HG02759 (cell line): ENCODE results near the gene LCOR.
"Not testable (repeated sequence)": the region's sequence is repeated elsewhere in the genome, so short reads cannot be mapped to it uniquely, and the experiment has no call there.

ENCODE experiments used
- ATAC-seq: cut with Tn5 transposase; IDR thresholded peaks from one replicate; pipeline ENCODE4 v1.9.1; 2021; ENCODE audit warnings: mild to moderate bottlenecking, moderate library complexity; ENCODE audit not compliant: unreplicated experiment

LCOR gene

GRCh38 chr10:96831867-96832720 is at the start of gene LCOR:
TSS of gene LCOR (plus strand) at chr10:96832298. CDS start at chr10:96949058, 116,760 bp downstream.
- peak; percentile 69 for ATAC-seq

GRCh38 chr10:96784253-96784652 is 47.8 kb upstream of the LCOR start:
- ATAC-seq, result no peak

- ATAC-seq, result peak; percentile 82
These were observed 42.5 kb upstream of the LCOR start for GRCh38 chr10:96789571-96790108.

DNA sequence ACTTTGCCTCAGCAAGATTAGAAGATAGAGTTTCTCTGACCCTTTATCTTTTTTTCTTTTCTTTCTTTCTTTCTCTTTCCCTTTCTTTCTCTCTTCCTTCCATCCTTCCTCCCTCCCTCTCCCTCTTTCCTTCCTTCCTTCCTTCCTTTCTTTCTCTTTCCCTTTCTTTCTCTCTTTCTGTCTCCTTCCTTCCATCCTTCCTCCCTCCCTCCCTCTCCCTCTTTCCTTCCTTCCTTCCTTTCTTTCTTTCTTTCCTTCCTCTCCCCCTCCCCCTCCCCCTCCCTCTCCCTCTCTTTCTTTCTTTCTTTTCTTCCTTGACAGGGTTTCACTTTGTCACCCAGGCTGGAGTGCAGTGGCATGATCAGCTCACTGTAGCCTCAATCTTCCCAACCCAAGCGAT is 40.2 kb upstream of the LCOR start:
- ATAC-seq, result no peak

DNA sequence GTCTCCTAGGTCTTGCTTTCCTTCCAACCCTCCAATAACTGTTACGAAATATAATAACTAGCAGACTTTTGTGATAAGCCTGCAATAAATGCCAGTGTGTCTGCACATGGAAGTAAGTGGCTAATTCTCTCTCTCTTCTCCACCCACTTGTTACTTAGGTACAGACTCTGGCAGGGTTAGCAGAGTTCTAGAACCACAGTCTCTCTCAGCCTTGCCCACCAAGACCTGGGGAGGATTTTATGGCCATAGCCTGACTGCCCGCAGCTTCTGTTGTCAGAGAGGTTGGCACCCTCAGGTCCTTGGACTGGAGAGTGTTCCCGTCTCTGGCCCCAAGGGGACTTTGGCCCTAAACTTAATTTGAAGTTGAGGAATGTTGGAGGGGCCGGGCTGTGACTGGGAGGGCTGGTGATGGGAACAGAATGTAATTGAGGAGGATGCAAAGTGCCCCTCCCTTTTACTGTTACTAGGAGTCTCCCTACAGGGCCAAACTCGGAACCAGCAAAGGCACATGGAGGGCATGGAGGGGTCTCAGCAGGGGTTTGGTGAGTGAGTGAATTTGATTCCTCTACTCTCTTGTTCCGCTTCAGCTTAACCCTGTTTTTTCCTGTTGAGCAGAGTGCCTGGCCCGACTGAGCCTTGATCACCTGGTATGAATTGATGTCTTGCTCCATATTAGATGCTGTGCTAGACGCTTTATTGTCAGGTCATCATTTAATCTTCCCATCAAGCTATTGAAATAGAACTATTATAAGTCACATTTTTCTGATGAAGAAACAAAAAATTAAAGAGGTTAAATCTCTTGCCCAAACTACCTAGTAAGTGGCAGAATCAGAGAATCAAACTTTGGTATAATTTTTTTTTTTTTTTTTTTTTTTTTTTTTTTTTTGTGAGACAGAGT is 37.0 kb upstream of the LCOR start:
- ATAC-seq, result no peak

DNA sequence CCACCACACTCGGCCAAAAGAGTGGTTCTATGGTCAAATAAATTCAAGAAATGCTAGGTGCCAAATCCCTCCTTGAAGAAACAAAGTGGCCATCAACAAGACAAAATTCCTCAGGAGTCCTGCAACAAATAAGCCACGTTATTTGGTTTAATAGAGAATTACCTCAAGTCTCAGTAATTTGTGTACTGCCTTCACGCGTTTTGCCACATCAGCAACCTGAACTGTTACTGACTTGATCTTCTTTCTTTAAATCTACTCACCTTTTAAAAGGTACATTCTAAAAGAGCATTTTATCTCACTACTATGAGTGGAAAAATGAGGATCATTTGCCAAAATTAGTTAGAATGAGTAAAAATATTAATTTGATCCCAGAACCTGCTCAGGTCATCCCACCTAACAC is 34.6 kb upstream of the LCOR start:
- no peak for ATAC-seq

DNA sequence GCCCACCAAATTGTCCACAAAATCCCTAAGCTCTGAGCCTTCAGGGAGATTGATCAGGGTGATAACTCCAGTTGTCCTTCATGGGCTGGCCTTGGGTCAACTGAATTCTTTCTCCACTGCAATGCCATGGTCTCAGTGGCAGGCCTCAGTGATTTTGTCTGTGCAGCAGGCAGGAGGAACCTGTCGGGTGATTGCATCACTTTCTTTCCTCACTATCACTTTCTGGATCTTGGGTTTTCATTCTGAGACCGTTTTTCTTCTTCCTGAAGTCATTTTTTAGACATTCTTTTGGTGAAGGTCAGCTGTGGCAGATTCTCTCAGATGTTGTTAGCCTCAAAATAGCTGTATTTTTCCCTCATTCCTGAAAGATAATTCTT is 28.8 kb upstream of the LCOR start:
- ATAC-seq, result no peak

- no peak for ATAC-seq
These were observed 17.8 kb upstream of the LCOR start for GRCh38 chr10:96814264-96814663.

DNA sequence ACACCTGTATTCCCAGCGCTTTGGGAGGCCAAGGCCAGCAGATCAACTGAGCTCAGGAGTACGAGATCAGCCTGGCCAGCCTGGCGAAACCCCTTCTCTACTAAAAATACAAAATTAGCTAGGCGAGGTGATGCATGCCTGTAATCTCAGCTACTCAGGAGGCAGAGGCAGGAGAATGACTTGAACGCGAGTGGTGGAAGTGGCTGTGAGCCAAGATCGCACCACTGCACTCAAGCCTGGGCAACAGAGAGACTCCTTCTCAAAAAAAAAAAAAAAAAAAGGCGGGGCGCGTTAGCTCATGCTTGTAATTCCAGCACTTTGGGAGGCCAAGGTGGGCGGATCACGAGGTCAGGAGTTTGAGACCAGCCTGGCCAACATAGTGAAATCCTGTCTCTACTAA is 13.1 kb upstream of the LCOR start:
- ATAC-seq, result not testable (repeated sequence)

DNA sequence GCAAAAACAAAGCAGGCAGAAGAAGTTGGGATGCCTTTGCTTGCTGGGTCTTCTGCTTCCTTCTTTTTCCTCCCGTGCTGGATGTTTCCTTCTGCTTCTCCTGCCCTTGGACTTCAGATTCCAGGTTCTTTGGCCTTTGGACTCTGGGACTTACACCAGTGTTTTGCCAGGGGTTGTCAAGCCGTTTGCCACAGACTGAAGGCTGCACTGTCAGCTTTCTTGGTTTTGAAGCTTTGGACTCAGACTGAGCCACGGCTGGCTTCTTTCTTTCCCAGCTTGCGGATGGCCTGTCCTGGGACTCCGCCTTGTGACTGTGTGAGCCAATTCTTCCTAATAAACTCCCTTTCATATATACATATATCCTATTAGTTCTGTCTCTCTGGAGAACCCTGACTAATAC is 11.3 kb upstream of the LCOR start:
- ATAC-seq, result no peak

- no peak for ATAC-seq
These were observed 5.7 kb upstream of the LCOR start for GRCh38 chr10:96826438-96826837.

DNA sequence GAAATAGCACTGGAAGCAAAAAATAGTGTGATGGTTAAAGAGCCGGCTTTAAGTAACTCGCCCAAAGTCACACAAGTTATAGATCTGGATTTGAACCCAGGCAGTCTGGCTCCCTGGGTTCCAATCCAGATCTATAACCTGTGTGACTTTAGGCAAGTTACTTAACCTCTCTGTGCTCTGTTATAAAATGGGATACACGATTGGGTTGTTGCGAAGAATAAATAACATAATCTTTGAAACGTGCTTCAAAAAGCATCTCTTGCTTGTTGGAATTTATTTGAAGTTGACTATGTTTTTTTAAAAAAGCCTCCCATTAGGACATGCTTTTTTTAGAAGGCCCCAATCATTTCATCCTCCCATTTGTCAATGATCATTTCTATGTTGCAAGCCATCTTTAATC is 3.5 kb upstream of the LCOR start:
- no peak for ATAC-seq

DNA sequence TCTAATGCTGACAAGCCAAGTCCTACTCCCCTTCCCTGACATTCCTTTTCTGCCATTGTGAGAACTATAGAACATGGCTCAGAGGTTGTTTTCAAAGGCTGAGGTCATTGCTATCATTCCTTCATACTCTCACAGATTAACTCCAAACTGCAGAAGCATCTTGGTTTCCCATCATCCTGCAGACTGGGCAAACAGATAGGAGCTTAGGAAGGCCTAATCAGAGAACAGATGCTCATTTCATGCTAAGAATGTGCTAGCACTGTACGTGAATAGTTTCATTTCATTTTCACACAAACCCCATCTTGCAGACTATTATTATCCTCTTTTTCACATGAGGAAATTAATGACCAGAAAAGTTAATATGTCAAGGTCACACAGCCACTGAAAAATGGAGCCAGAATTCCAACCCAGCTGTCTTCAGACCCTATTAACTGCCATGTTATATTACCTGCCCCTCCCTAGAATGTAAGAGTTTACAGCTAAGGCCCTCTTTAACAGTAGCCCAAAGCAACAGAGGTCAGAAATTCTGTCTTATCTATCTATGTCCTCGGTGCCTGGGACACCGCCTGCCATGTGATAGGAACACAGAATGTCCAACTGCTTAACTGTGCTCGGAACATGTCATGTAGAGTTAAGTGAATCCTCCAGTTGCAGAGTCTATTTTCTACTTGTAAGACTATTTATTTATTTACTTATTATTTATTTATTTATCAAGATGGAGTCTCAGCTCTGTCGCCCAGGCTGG is 2.9 kb upstream of the LCOR start:
- no peak for ATAC-seq

DNA sequence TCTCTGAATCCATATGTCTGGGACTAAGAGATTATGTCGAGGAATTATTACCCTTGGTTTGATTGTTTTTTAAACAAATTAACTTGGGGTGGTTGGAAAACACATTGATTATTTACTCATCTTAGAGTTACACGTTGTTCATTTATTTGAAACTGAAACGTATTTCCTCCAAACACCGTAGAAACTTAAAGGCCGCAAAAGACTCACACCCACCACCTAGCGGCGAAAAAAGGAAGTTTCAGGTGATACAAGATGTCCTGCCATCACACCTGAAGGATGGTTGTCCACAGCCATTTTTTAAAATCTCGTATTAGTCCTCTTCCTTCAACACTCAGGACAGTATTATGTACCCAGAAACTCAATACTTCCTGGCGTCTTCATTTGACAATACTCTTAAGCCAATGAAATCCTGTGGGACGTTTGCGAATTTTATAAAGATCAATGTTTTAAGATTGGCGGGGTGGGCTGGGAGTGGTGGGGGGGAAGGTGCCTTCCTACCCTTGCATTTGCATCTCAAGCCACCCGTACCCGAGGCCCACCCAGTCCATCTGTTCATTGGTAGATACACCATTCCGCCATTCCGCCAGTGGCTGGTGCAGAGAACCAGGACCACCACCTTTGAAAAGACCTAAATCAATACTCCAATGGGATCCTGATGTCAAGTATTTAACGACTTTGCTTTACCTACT is 1.4 kb upstream of the LCOR start:
- no peak for ATAC-seq

GRCh38 chr10:96831200-96831866 is 765 bp upstream of the LCOR start:
- no peak for ATAC-seq

- peak; percentile 62 for ATAC-seq
These were observed 672 bp downstream of the LCOR start for GRCh38 chr10:96832721-96833219.

DNA sequence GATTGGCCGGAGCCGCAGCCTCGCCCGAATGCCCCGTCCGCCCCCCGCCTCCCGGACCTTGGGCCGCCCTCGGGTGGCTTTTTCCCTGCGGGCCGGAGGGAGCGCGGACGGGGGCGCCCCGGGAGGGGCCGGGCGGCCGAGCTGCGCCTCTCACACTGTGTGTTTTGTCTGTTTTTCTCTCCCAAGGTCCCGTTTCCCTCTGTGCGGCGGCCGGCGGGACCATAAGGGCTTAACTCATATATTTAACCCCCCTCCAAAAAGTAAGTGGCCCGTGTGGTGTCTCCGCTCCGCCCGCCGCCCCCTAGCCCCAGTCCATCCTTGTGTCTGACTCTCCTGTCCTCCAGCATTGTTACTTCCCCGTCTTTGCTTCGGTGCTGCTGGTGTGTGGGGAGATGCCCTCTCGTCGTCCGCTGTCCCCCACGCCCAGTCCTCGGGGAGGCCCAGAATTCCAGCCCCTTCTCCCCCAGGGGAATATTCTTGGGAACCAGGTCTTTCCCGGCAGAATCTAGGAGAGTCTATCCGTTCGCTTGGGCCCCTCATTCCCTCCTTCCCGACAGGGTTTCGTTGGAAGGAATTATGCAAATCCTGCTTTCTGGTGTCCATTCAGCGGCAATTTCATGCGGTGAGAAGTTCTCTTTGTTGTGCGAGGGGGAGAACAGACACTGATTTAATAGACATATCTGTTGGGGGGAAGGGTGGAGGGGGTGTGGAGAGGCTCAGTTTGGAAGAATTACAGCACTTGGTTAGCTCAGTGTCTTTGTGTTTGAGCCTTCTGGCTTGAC is 1.3 kb downstream of the LCOR start:
- ATAC-seq, result peak; percentile 12

DNA sequence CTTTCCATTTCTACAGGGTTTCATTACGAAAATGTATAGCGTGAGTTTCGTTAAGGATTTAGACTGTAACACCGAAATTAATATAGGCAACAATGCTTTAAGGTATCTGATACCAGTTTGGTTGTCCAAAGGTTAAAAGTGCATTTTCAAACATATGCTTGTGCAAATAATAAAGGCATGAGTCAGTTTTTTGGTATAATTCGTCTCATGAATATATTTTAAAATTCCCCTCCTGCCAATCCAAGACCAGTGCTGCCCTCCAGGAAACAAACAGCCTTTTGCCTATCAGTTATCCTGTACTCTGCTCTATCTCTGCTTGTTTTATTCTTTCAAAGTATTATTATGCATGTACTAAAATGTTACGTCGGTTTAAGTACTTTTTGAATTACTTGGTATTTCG is 2.0 kb downstream of the LCOR start:
- no peak for ATAC-seq

DNA sequence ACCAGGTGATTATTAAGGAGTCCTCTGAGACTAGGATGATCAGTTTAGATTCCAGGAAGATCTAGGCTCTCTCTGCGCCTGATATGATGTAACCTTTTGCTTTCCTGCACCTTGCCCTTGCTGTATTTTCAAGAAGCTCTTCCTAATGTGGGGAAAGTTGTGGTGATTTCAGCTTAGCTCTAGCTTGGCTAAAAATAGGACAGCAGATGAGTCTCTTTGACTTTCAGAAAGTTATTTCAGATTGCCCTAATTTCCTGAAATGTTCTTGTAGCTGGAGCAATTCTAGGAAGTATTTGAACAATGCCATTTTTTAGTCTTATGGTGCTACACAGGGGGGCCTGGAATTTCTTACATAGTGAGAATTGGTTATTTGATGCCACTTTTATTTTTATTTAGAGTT is 3.8 kb downstream of the LCOR start:
- ATAC-seq, result no peak
